Measurements from ENCODE around the gene RIPPLY2. TPM values are rescaled to one million over a fixed set of nuclear protein-coding genes. Genes with fewer than 3 reads are reported as not detected.

RIPPLY2 gene
- polyA plus RNA-seq, 3 donors = not detected

DNA sequence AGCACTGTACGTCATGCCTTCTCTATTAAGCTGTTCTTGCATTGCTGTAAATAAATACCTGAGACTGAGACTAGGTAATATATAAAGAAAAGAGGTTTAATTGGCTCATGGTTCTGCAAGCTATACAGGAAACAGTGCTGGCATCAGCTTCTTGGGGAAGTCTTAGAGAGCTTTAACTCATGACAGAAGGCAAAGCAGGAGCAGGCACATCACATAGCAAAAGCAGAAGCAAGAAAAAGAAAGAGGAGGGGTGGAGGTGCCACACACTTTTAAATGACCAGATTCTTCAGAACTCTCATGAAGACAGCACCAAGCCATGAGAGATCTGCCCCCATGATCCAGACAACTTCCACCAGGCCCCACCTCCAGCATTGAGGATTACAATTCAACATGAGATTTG, 36.5 kb downstream of the RIPPLY2 start:
- intact Hi-C loops (cut with micrococcal nuclease) = loop anchor here in 1 of 2 donors (10.0 kb wide), 1 partner anchor 335 kb away; the partner anchor contains the start of gene CEP162
- Histone ChIP-seq H4K20me1 (ENCODE audit: insufficient read depth, low read length) (peaks cover 100% of the 10 kb centered on the region), H3K9me3 (replicated peaks in 1 of 2; ENCODE audit: control insufficient read depth in 1 of 2, insufficient read depth in 1 of 2, low read length in 2 of 2) (no peaks in the 10 kb centered on the region), H2AFZ (ENCODE audit: insufficient read depth, low read depth, low read length, poor library complexity, severe bottlenecking) (no peak overlapping the region), H3K27me3 (ENCODE audit: control insufficient read depth in 2 of 2, insufficient read depth in 2 of 2, low read length in 2 of 2) (no peaks in the 10 kb centered on the region), H3K27ac (ENCODE audit: low read depth in 1 of 2, low read length in 2 of 2) (peak overlapping the region in 1 of 2 donors; percentile 50), H3K4me3 (replicated peaks in 1 of 3; ENCODE audit: low read depth in 2 of 3, low read length in 3 of 3) (no peak overlapping the region), H3K4me1 (ENCODE audit: control insufficient read depth in 1 of 2, insufficient read depth in 2 of 2, low read length in 2 of 2) (no peaks in the 10 kb centered on the region), H3K9ac (ENCODE audit: insufficient read depth, low read length, poor library complexity, severe bottlenecking) (no peak overlapping the region), H3K4me2 (replicated peaks; ENCODE audit: extremely low read depth, low read length, poor library complexity, severe bottlenecking) (no peak overlapping the region), H3K79me2 (ENCODE audit: insufficient read depth, low read length) (peaks cover 97% of the 10 kb centered on the region), H3K36me3 (replicated peaks in 1 of 2; ENCODE audit: control insufficient read depth in 1 of 2, insufficient read depth in 2 of 2, low read length in 2 of 2) (peaks cover 7 to 30% of the 10 kb centered on the region in 2 donors)
- WGBS (ENCODE audit: insufficient coverage) = no CpG with 5 or more reads among the region's 1 CpG
- no peak for DNase-seq
- H3K27ac Mint-ChIP-seq = peak overlapping the region in 1 of 7 donors; percentile 30
- H3K27me3 Mint-ChIP-seq (ENCODE audit: low read depth in 3 of 3) = no peaks in the 10 kb centered on the region
- no peak for TF ChIP-seq CTCF (IDR thresholded peaks at IDR 0.05)
- peaks cover 17 to 35% of the 10 kb centered on the region in 2 donors for H3K36me3 Mint-ChIP-seq
- H3K4me1 Mint-ChIP-seq = peaks cover 10% of the 10 kb centered on the region
- H3K9me3 Mint-ChIP-seq = no peaks in the 10 kb centered on the region
- H3K4me3 Mint-ChIP-seq = no peak overlapping the region

GRCh38 chr6:83890520-83890919, 37.4 kb downstream of the RIPPLY2 start:
- Mint-ChIP-seq H3K36me3 (peaks cover 23 to 39% of the 10 kb centered on the region in 2 donors), H3K9me3 (peaks cover 0 to 2% (median 0%) of the 10 kb centered on the region in 7 donors), H3K27ac (no peak overlapping the region), H3K4me1 (peaks cover 10% of the 10 kb centered on the region), H3K27me3 (ENCODE audit: low read depth in 3 of 3) (no peaks in the 10 kb centered on the region), H3K4me3 (no peak overlapping the region)
- Histone ChIP-seq H3K9ac (ENCODE audit: insufficient read depth, low read length, poor library complexity, severe bottlenecking) (no peak overlapping the region), H3K79me2 (ENCODE audit: insufficient read depth, low read length) (peaks cover 97% of the 10 kb centered on the region), H3K9me3 (replicated peaks in 1 of 2; ENCODE audit: control insufficient read depth in 1 of 2, insufficient read depth in 1 of 2, low read length in 2 of 2) (no peaks in the 10 kb centered on the region), H3K27ac (ENCODE audit: low read depth in 1 of 2, low read length in 2 of 2) (peak overlapping the region in 1 of 2 donors; percentile 2), H3K27me3 (ENCODE audit: control insufficient read depth in 2 of 2, insufficient read depth in 2 of 2, low read length in 2 of 2) (no peaks in the 10 kb centered on the region), H3K4me3 (replicated peaks in 1 of 3; ENCODE audit: low read depth in 2 of 3, low read length in 3 of 3) (no peak overlapping the region), H4K20me1 (ENCODE audit: insufficient read depth, low read length) (peaks cover 100% of the 10 kb centered on the region), H3K4me1 (ENCODE audit: control insufficient read depth in 1 of 2, insufficient read depth in 2 of 2, low read length in 2 of 2) (no peaks in the 10 kb centered on the region), H2AFZ (ENCODE audit: insufficient read depth, low read depth, low read length, poor library complexity, severe bottlenecking) (no peak overlapping the region), H3K4me2 (replicated peaks; ENCODE audit: extremely low read depth, low read length, poor library complexity, severe bottlenecking) (no peak overlapping the region), H3K36me3 (replicated peaks in 1 of 2; ENCODE audit: control insufficient read depth in 1 of 2, insufficient read depth in 2 of 2, low read length in 2 of 2) (peaks cover 15 to 39% of the 10 kb centered on the region in 2 donors)
- WGBS (ENCODE audit: insufficient coverage) = no CpG with 5 or more reads among the region's 4 CpGs
- intact Hi-C loops (cut with micrococcal nuclease) = no loop called here
- DNase-seq = no peak
- no peak for TF ChIP-seq CTCF (IDR thresholded peaks at IDR 0.05)
